IMR-90 (cell line): ENCODE measurements around the gene CD34. TPM values are rescaled to one million over a fixed set of nuclear protein-coding genes. Genes with fewer than 3 reads are reported as not detected.

Experiments
- ATAC-seq: fragments of 200-7000 bp; cut with Tn5 transposase; 2 replicates; pipeline ENCODE4 v1.9.1; 2020; ENCODE audit warnings: low read depth, mild to moderate bottlenecking, moderate library complexity
- BruUV-seq: library from RNA; stranded (reverse); fragments of 400-500 nt; replicated peaks from 2 replicates; lab custom pipeline; 2021; lab: Mats Ljungman, UMichigan
- CTCF ChIA-PET: fragments of 300-600 bp; formaldehyde crosslinking; extraction: SDS; loops from one replicate; lab custom pipeline; 2021; ENCODE audit warnings: antibody characterized with exemption; lab: Yijun Ruan, JAX
- POLR2A ChIA-PET: fragments of 300-600 bp; sonication (Branson Sonifier 250); formaldehyde crosslinking; loops from one replicate; lab custom pipeline; 2022; ENCODE audit warnings: antibody characterized with exemption; ENCODE audit not compliant: unreplicated experiment; lab: Charles Lee
- DNase-seq: peaks from one replicate; pipeline ENCODE4 v3.0.0; 2013
- H2AFZ ChIP-seq: replicated peaks from 2 replicates; pipeline ENCODE3; 2013; ENCODE audit warnings: low read length, mild to moderate bottlenecking; ENCODE audit not compliant: poor library complexity
- H2AK5ac ChIP-seq: 2 replicates; pipeline ENCODE4 v1.6.1; 2013; ENCODE audit warnings: low read depth, low read length, inconsistent platforms
- H2AK9ac ChIP-seq: replicated peaks from 2 replicates; pipeline ENCODE3; 2013; ENCODE audit warnings: mild to moderate bottlenecking, low read depth, low read length, moderate library complexity; ENCODE audit not compliant: poor library complexity
- H2BK120ac ChIP-seq: 2 replicates; pipeline ENCODE4 v1.6.1; 2013; ENCODE audit warnings: low read depth, low read length, inconsistent platforms
- H2BK15ac ChIP-seq: 3 replicates; pipeline ENCODE4 v1.6.1; 2013; ENCODE audit warnings: low read depth, low read length, inconsistent platforms
- H2BK20ac ChIP-seq: 2 replicates; pipeline ENCODE4 v1.6.1; 2013; ENCODE audit warnings: low read depth, mild to moderate bottlenecking, inconsistent platforms, low read length, moderate library complexity
- H2BK5ac ChIP-seq: 2 replicates; pipeline ENCODE4 v1.6.1; 2013; ENCODE audit warnings: mild to moderate bottlenecking, low read depth, low read length, inconsistent platforms; ENCODE audit not compliant: poor library complexity, severe bottlenecking
- H3K14ac ChIP-seq: replicated peaks from 2 replicates; pipeline ENCODE4 v1.6.1; 2013; ENCODE audit warnings: low read depth, low read length, inconsistent platforms
- H3K18ac ChIP-seq: 2 replicates; pipeline ENCODE4 v1.6.1; 2013; ENCODE audit warnings: low read depth, low read length, control low read depth
- H3K23ac ChIP-seq: 2 replicates; pipeline ENCODE4 v1.6.1; 2013; ENCODE audit warnings: low read depth, low read length, inconsistent platforms
- H3K27ac ChIP-seq: 2 replicates; pipeline ENCODE4 v1.5.1; 2013; ENCODE audit warnings: mild to moderate bottlenecking, control low read depth, low read length; ENCODE audit not compliant: insufficient read depth
- H3K27me3 ChIP-seq: 2 replicates; pipeline ENCODE4 v1.6.1; 2013; ENCODE audit warnings: low read length; ENCODE audit not compliant: control insufficient read depth, insufficient read depth
- H3K36me3 ChIP-seq: 2 replicates; pipeline ENCODE4 v1.6.1; 2013; ENCODE audit warnings: low read length, mixed read lengths; ENCODE audit not compliant: control insufficient read depth, insufficient read depth
- H3K4ac ChIP-seq: 2 replicates; pipeline ENCODE4 v1.6.1; 2013; ENCODE audit warnings: low read depth, low read length, inconsistent platforms
- H3K4me1 ChIP-seq: 2 replicates; pipeline ENCODE4 v1.6.1; 2013; ENCODE audit warnings: low read length, mixed read lengths; ENCODE audit not compliant: control insufficient read depth, insufficient read depth
- H3K4me2 ChIP-seq: 2 replicates; pipeline ENCODE4 v1.6.1; 2013; ENCODE audit warnings: low read depth, mild to moderate bottlenecking, control low read depth, low read length, moderate library complexity
- H3K4me3 ChIP-seq: 2 replicates; pipeline ENCODE4 v1.5.1; 2013; ENCODE audit warnings: low read depth, mild to moderate bottlenecking, control low read depth, low read length, moderate library complexity; ENCODE audit not compliant: insufficient read depth
- H3K56ac ChIP-seq: 2 replicates; pipeline ENCODE4 v1.6.1; 2013; ENCODE audit warnings: low read length, inconsistent platforms; ENCODE audit not compliant: insufficient read depth; ENCODE audit errors: extremely low read depth
- H3K79me1 ChIP-seq, 2 experiments: 2 replicates each; pipeline ENCODE4 v1.6.1; 2013; ENCODE audit warnings: low read length in 2 of 2, inconsistent platforms in 1 of 2, low read depth in 1 of 2
- H3K9ac ChIP-seq: 2 replicates; pipeline ENCODE4 v1.6.1; 2013; ENCODE audit warnings: low read depth, low read length, control low read depth
- H3K9me1 ChIP-seq: 2 replicates; pipeline ENCODE4 v1.6.1; 2013; ENCODE audit warnings: low read length, inconsistent platforms; ENCODE audit not compliant: insufficient read depth
- H3K9me3 ChIP-seq: 2 replicates; pipeline ENCODE4 v1.6.1; 2013; ENCODE audit warnings: low read length; ENCODE audit not compliant: control insufficient read depth, insufficient read depth
- H4K20me1 ChIP-seq: 2 replicates; pipeline ENCODE4 v1.6.1; 2013; ENCODE audit warnings: low read length, inconsistent platforms; ENCODE audit not compliant: insufficient read depth
- H4K5ac ChIP-seq: 2 replicates; pipeline ENCODE4 v1.6.1; 2013; ENCODE audit warnings: mild to moderate bottlenecking, low read depth, low read length, control low read depth
- H4K8ac ChIP-seq, 2 experiments: 2 replicates each; pipeline ENCODE4 v1.6.1; 2013; ENCODE audit warnings: low read depth in 2 of 2, low read length in 2 of 2, control low read depth in 1 of 2, inconsistent platforms in 1 of 2
- H4K91ac ChIP-seq: 2 replicates; pipeline ENCODE4 v1.6.1; 2013; ENCODE audit warnings: low read depth, low read length, inconsistent platforms; ENCODE audit not compliant: insufficient read depth
- BHLHE40 ChIP-seq: fragments of 150-350 bp; IDR thresholded peaks from 2 replicates; pipeline ENCODE4 v1.6.1; 2016; ENCODE audit warnings: mild to moderate bottlenecking, low read depth, low read length
- CEBPB ChIP-seq: IDR thresholded peaks from 2 replicates; pipeline ENCODE4 v1.6.1; 2012; ENCODE audit warnings: low read depth, low read length, improper control_type of control experiment
- CHD1 ChIP-seq: IDR thresholded peaks from 2 replicates; pipeline ENCODE4 v1.6.1; 2012; ENCODE audit warnings: low read depth, low read length, improper control_type of control experiment
- MXI1 ChIP-seq: IDR thresholded peaks from 2 replicates; pipeline ENCODE4 v1.6.1; 2012; ENCODE audit warnings: low read depth, mild to moderate bottlenecking, low read length, moderate library complexity, borderline replicate concordance
- POLR2A ChIP-seq: IDR thresholded peaks from 2 replicates; pipeline ENCODE4 v1.6.1; 2012; ENCODE audit warnings: mild to moderate bottlenecking, low read depth, low read length
- RFX5 ChIP-seq: IDR thresholded peaks from 2 replicates; pipeline ENCODE4 v1.8.0; 2012; ENCODE audit warnings: low read depth, mild to moderate bottlenecking, low read length, moderate library complexity
- WGBS, 2 experiments: methylation state at CpG; one replicate each; pipeline versions ENCODE4 v1.1.5 to v1.1.7; 2013; ENCODE audit warnings: missing lambda C conversion rate in 2 of 2; ENCODE audit not compliant: insufficient read length in 1 of 2; ENCODE audit errors: extremely low coverage in 2 of 2; 5-methylcytosine and 5-hydroxymethylcytosine counted together
- dilution Hi-C: fragments of 300-500 bp; cut with HindIII; formaldehyde crosslinking; loops from one replicate; pipeline ENCODE4 v1.14.3; 2018; ENCODE audit warnings: low sequenced_read_pairs; ENCODE audit not compliant: unreplicated experiment
- in situ Hi-C: fragments of 300-500 bp; cut with MboI; formaldehyde crosslinking; loops from 3 replicates; pipeline ENCODE4 v1.14.3; 2019; ENCODE audit warnings: low sequenced_read_pairs, inconsistent platforms, mixed read lengths
- intact Hi-C: fragments of 100-400 bp; cut with micrococcal nuclease; formaldehyde crosslinking; loops from 2 replicates; pipeline ENCODE4 v1.10.0; 2022
- polyA plus RNA-seq, 3 experiments: library from polyadenylated mRNA; depleted of rRNA; stranded (reverse); fragments of >200 nt; gene quantifications; 2 replicates each; pipeline ENCODE4 v1.2.3, GENCODE V29; 2012; ENCODE audit warnings: low replicate concordance in 1 of 3
- total RNA-seq: library from RNA; depleted of rRNA; stranded (reverse); fragments of >200 nt; gene quantifications from 2 replicates; pipeline ENCODE4 v1.2.3, GENCODE V29; 2012
- TF ChIP-seq, protein P1 (sequence below): conservative IDR thresholded peaks from 2 replicates; pipeline ENCODE4 v1.5.1; 2012; ENCODE audit warnings: mild to moderate bottlenecking, low read depth, low read length, improper control_type of control experiment

The CD34 gene
- total and polyA plus RNA-seq, 2 of the 4 experiments (the other 2 are of a cell fraction), result 0.14 TPM; not detected in 1

- H3K9me3 ChIP-seq, result no peaks in the 10 kb centered on the region
- in situ Hi-C loops, result no loop called here
These were observed 35.8 kb upstream of the CD34 start for GRCh38 chr1:207946756-207947155.

More at GRCh38 chr1:207946756-207947155, 35.8 kb upstream of the CD34 start:
- Histone ChIP-seq H4K91ac (no peak overlapping the region), H2AK5ac (no peak overlapping the region), H3K4ac (no peak overlapping the region), H3K9me1 (0 out of 2 replicates have a peak, but pooled peaks cover 3% of the 10 kb centered on the region), H2AFZ (no peak overlapping the region), H3K27ac (no peak overlapping the region), H3K14ac (no peak overlapping the region), H3K27me3 (peaks cover 7% of the 10 kb centered on the region), H2BK120ac (no peak overlapping the region), H3K79me1 (no peaks in the 10 kb centered on the region), H3K56ac (no peak overlapping the region), H3K4me3 (no peak overlapping the region), H4K8ac (no peak overlapping the region), H2BK20ac (no peak overlapping the region), H3K36me3 (no peaks in the 10 kb centered on the region), H4K5ac (no peak overlapping the region), H2BK15ac (no peak overlapping the region), H2BK5ac (no peak overlapping the region), H4K20me1 (no peaks in the 10 kb centered on the region), H3K18ac (no peak overlapping the region), H2AK9ac (no peak overlapping the region), H3K9ac (no peak overlapping the region), H3K23ac (no peak overlapping the region), H3K4me1 (no peaks in the 10 kb centered on the region), H3K4me2 (no peak overlapping the region)
- ATAC-seq, result no peak
- DNase-seq, result no peak
- TF ChIP-seq CHD1 (no peak), RFX5 (no peak), POLR2A (no peak), CEBPB (no peak), BHLHE40 (no peak), MXI1 (no peak)
- TF ChIP-seq, protein P1, sequence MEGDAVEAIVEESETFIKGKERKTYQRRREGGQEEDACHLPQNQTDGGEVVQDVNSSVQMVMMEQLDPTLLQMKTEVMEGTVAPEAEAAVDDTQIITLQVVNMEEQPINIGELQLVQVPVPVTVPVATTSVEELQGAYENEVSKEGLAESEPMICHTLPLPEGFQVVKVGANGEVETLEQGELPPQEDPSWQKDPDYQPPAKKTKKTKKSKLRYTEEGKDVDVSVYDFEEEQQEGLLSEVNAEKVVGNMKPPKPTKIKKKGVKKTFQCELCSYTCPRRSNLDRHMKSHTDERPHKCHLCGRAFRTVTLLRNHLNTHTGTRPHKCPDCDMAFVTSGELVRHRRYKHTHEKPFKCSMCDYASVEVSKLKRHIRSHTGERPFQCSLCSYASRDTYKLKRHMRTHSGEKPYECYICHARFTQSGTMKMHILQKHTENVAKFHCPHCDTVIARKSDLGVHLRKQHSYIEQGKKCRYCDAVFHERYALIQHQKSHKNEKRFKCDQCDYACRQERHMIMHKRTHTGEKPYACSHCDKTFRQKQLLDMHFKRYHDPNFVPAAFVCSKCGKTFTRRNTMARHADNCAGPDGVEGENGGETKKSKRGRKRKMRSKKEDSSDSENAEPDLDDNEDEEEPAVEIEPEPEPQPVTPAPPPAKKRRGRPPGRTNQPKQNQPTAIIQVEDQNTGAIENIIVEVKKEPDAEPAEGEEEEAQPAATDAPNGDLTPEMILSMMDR, result no peak
- intact Hi-C loops, result no loop called here
- BruUV-seq, result no TSS peak
- no CpG with 5 or more reads among the region's 1 CpG for WGBS, 2 experiments
- ChIA-PET CTCF (interaction anchor here (0.7 to 0.9 kb wide), 2 partner anchors 12 to 62 kb away, joined by 3 to 5 read pairs; no protein-coding TSS in a partner anchor), POLR2A (no interaction called here)
- dilution Hi-C loops, result no loop called here
